Measurements from ENCODE around the gene PPP1CB. TPM values are rescaled to one million over a fixed set of nuclear protein-coding genes. Genes with fewer than 3 reads are reported as not detected.
"Not testable (repeated sequence)": the region's sequence is repeated elsewhere in the genome, so short reads cannot be mapped to it uniquely, and the experiment has no call there.

Gene PPP1CB
- total RNA-seq, 1 experiment from 2014 or later: 141 TPM

DNA sequence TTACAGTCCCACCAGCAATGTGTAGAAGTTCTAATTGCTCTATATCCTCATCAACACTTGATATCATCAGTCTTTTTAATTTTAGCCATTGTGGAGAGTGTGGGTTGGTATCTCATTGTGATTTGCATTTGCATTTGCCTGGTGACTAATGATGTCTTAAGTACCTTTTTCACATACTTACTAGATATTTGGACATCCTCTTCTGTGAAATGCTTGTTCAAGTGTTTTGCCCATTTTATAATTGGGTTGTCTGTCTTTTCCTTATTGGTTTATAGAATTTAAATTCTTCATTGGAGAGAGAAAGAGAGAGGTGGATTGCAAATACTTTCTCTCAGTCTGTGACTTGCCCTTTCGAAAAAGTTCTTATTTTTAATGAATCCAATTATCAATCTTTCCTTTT lies 14.0 kb upstream of the PPP1CB start:
- DNase-seq (ENCODE audit: low spot score): no peak
- in situ Hi-C loops (cut with HindIII; ENCODE audit: low sequenced_read_pairs): no loop called here

DNA sequence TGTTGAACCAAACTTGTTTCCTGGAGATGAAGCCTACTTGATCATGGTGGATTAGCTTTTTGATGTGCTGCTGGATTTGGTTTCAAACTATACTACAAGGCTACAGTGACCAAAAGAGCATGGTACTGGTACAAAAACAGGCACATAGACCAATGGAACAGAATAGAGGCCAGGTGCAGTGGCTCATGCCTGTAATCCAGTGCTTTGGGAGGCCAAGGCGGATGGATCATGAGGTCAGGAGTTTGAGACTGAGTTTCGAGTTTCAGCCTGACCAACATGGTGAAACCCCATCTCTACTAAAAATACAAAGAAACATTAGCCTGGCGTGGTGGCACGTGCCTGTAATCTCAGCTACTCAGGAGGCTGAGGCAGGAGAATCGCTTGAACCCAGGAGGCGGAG lies 9.0 kb upstream of the PPP1CB start:
- DNase-seq (ENCODE audit: low spot score); in situ Hi-C loops (cut with HindIII; ENCODE audit: low sequenced_read_pairs): not testable (repeated sequence)

DNA sequence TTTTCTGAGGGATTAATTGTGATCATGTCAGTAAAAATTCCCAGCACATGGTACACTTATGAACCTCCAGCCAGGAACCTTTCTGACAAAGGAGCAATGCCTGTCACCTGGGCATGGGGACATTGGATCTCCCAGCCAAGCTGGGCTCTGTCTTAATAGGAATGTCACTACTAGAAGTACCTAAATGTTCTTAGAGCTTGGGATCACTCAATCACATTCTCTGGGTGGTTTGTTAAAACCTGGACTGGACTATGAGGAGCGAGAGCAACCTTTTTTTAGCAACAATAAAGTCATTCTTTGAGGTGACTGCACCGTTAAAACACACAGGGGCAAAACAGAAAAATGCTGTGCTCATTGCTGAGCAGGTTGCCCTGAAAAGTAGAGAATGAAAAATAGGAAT lies 6.4 kb upstream of the PPP1CB start:
- no peak for DNase-seq (ENCODE audit: low spot score)
- in situ Hi-C loops (cut with HindIII; ENCODE audit: low sequenced_read_pairs): no loop called here

DNA sequence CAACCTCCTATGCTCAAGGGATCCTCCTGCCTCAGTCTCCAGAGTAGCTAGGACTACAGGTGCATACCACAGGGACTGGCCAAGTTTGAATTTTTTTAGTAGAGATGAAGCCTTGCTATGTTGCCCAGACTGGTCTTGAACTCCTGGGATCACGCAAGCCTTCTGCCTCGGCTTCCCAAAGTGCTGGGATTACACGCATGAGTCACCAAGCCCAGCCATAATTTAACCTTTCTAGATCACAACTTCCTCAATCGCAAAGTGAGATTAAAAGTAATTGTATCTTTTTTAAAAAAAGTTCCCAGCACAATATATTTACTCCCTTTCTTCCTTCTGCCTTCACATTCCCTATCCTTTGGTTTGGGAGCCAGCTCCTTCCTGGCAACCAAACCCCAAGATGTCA lies 5.8 kb upstream of the PPP1CB start:
- DNase-seq (ENCODE audit: low spot score): no peak
- in situ Hi-C loops (cut with HindIII; ENCODE audit: low sequenced_read_pairs): no loop called here

DNA sequence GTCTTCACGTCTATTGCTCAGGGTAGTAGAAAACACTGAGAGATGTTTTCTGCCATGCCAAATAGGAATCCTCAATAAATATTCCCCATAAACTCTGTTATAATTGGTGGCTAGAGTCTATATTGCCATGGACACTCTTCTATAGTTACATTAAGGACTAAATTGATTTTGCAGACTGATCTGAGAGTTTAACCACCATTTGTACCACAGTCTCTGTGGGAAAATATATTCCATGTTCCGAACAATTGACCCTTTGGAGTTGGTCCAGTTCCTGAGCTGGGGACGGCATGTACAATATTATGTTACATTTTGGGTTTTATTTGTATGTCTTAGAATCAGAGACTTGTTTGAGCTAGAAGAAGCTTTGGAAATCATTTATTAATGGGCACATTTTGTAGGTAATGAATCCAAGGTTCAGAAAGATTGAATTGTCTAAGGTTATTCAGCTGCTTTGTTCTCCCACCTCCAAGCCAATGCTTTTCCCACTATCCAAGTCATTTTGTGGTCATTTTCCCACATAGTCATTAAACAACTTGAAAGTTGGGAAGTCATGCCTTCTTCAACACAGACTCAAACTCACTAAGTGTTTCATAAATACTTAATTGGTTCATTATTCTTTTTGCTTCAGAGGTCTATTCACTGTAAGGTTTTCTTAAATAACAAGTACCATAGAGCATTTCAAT lies 5.1 kb upstream of the PPP1CB start:
- in situ Hi-C loops (cut with HindIII; ENCODE audit: low sequenced_read_pairs): no loop called here
- DNase-seq (ENCODE audit: low spot score): no peak

DNA sequence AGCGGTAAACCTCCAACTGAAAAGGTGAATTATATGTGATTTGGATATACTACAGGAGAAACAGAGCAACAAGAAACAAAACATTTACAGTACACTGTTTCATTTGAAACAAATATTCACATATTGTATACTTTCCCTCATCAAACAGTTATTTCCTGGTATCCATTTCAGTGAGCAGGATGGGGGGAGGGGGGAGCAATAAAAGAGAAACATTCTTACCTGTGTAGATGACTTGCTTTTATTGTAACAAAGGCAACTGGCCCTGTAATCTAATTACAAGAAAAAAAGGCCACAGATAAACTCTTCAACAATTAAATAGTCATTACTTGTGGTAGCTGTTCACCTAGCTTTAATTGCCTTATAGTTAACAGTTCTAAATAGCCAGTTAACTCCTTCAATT lies 3.9 kb upstream of the PPP1CB start:
- DNase-seq (ENCODE audit: low spot score): no peak
- in situ Hi-C loops (cut with HindIII; ENCODE audit: low sequenced_read_pairs): no loop called here

DNA sequence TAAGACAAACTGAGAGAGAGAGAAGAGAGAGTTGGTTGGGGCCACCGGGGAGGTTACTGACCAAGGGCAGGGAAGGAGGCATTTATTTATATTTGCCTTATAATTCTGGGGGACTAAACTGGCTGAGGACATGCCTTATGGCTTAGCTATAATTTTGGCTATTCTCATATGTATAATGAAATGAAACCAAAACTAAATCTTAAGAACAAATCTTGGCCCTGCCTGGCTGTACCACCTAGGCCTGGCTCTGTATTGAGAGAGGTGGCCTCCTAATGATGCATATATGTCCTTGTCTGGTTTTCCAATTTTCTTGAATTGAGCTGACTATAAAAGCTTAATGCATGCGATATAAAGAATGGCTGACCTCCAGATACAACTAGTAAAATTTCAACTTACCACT lies 3.5 kb upstream of the PPP1CB start:
- no peak for DNase-seq (ENCODE audit: low spot score)
- in situ Hi-C loops (cut with HindIII; ENCODE audit: low sequenced_read_pairs): no loop called here

DNA sequence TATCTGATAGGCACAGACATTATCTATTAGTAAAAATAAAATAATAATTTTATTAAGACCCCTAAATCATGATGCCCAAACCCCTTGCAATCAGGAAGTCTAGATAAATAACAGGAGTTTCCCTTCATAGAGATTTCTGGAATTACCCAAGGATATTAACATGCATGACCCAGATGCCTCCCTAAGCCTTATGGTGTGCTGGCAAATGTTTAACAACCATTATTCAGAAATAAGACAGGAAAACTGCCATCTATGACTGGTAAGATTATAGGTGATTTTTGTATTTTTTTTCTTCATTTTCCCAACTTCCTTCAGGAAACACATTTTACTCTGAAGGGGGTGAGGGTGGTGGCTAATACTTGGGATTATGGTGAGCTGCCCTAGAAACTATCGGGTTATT lies 2.7 kb upstream of the PPP1CB start:
- in situ Hi-C loops (cut with HindIII; ENCODE audit: low sequenced_read_pairs): no loop called here

DNA sequence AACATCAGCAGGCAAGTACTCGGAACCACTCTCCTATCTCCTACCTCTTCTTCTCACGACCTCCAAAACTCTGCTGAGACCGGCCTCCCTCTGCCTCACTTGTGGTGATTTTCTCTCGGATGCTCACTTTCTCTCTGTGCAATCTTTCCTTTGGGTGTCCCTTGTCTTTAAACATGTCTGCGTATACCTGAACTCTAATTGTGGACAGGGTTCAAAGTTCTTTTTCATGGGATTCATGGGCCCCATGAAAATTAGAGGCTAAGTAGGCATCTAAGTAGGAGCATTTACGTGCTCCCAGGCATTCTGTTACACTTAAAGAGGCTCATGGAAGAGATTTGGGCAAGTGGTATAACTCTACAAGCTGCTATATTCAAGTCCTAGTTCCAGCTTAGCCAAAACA lies 2.1 kb upstream of the PPP1CB start:
- in situ Hi-C loops (cut with HindIII; ENCODE audit: low sequenced_read_pairs): no loop called here
- DNase-seq (ENCODE audit: low spot score): no peak

More for the DNA sequence above, 2.7 kb upstream of the PPP1CB start:
- no peak for DNase-seq (ENCODE audit: low spot score)

DNA sequence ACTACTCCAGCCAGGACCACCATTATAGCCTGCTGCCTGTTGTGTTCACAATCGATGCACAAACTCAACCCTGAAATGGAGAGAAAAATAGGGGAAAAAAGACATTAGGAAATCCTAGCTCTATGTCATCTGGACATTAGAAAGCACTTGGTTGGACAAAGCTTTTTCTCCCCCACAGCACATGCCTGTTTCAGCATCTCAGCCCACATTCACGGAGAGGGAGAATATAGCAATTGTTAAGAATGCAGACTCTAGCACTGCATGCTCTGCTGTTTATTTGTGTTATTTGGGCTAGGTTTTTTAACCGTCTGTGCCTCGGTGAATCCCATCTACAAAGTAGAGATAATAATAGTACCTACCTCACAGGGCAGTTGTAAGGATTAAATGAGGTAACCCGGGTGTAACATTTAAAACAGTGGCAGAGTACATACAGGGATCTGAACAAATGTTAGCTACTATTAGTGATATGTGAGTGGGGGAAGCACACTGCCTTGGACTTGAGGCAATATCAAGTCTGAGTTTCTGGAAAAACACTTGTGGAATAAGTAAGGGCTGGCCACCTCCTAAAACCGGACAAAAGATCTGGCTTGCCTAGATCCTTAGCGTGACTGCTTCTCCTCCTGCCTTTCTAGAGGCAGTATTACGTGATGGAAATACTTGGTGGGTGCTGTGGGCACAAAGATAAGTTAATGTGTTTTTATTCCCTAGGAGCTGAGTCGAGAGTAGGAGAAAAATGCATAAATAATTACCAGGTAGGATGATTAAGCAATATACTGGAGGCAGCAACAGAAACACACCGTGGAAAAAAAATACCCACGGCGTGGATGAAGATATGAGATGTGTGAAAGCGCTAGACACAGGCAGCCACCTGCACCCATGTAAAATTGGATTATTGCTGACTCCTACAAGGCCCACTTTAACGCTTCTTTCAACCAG lies 1.0 kb upstream of the PPP1CB start:
- DNase-seq (ENCODE audit: low spot score): peak; percentile 60
- in situ Hi-C loops (cut with HindIII; ENCODE audit: low sequenced_read_pairs): no loop called here

DNA sequence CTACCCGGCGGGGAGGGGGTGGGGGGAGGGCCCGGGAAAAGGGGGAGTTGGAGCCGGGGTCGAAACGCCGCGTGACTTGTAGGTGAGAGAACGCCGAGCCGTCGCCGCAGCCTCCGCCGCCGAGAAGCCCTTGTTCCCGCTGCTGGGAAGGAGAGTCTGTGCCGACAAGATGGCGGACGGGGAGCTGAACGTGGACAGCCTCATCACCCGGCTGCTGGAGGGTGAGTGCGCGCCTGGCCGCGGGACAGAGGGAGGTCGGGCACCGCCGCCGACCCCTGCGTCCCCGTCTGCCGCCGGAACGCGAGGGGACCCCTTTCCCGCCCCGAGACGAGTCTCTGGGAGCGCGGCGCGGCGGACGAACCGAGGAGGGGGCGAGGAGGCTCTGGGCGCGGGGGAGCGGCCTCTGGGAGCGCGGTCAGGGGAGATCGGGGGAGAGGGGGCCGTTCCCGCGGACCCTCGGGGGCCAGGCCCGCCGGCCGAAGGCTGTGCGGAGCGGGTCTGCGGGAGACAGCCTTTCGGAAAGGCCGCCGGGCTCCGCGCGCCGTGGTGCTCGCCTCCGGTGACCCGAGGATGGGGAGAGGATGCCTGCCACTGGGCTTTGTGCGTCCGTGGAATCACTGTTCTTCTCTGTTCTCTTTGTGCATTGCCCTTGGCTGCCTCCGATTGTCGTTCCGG lies 463 bp downstream of the PPP1CB start:
- in situ Hi-C loops (cut with HindIII; ENCODE audit: low sequenced_read_pairs): no loop called here

DNA sequence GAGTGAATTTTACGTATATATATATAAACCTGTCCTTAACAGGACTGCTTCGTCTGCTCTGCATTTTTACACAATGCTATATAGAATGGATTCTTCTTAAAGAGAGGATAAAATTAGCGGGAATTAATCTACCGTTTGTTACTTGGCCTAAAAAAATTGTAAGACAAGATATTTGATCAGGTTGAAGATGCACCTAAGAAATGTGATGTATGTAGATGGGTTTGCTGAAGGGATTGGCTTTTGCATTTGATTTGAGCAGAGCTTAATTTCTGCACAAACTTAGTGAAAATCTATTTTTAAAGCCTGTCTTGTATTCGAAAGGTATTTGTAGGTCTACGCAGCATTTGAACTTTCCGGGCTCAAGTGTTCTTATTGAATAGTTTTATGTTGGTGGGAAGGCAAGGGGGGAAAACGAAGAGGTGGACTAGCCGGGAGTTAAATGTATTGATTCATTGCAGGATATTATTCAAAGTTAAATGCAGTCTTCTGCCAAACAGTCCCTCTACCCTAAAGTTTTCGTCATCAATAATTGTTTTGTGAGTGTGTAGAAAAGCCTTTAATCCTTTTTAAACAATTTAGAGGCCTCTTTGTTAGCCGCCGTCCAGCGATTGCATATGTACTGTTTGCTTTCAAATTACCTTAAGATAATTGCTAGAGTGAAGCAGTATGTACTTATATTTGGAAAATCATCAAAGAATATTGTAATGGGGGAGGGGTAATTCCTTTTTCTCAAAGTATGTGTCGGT lies 1.2 kb downstream of the PPP1CB start:
- in situ Hi-C loops (cut with HindIII; ENCODE audit: low sequenced_read_pairs): no loop called here
- no peak for DNase-seq (ENCODE audit: low spot score)

More for the DNA sequence above, 463 bp downstream of the PPP1CB start:
- DNase-seq (ENCODE audit: low spot score): peak; percentile 58

DNA sequence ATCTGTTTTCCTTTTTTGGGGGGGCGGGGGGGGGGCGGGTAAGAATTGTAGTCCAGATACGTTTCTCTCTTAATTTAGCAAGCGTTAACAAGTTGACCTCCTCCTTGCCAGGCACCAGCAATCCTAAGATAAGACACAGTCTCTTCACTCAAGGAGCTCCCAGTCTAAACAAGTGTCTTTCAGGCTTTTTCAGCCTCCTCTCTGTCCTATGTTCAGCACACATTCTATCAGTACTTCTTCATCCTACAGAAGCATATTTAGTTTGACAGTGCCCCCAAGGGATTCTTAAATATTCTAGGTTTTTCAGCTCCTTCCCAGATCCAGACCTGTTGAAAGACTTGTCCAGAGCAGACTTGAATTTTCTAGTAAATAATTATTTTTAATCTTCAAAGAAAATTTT lies 2.7 kb downstream of the PPP1CB start:
- in situ Hi-C loops (cut with HindIII; ENCODE audit: low sequenced_read_pairs): no loop called here
- no peak for DNase-seq (ENCODE audit: low spot score)

DNA sequence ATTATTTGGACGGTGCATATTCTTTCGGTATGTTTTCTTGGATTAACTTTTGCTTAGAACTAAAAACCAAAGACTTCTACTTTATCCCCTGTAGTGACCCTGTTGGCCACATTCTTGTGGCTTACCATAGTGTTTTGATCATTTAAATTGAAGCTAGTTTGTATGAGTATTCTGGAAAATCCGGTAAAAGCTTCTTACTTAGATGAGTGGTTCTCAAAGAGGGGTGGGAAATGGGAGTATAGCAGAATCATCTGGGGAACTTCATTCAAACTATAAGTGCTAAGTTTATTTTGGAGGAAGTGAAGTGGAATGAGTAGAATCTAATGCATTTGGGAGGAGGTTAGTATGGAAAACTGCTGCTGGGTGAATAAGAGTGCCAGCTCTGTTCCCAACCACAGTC lies 3.8 kb downstream of the PPP1CB start:
- DNase-seq (ENCODE audit: low spot score): no peak
- in situ Hi-C loops (cut with HindIII; ENCODE audit: low sequenced_read_pairs): no loop called here

DNA sequence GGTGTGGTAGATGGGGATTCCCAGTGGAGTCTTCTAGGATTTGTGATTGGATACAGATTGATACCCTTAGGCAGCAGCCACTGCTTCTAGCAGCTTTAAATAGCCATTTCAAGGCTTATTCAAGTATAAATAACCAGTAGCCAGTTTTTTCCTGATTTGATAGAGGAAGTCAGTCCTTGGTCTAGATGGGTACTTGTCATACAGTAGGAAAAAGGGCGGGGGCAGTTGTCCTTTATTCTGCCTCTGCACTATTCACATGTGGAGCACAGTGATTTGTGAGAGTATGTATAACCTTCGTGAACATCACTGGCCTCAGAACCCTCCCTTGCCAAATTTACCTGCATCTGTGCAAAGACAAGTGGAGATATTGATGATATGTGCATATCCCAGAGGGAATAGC lies 6.8 kb downstream of the PPP1CB start:
- in situ Hi-C loops (cut with HindIII; ENCODE audit: low sequenced_read_pairs): no loop called here
- DNase-seq (ENCODE audit: low spot score): no peak

DNA sequence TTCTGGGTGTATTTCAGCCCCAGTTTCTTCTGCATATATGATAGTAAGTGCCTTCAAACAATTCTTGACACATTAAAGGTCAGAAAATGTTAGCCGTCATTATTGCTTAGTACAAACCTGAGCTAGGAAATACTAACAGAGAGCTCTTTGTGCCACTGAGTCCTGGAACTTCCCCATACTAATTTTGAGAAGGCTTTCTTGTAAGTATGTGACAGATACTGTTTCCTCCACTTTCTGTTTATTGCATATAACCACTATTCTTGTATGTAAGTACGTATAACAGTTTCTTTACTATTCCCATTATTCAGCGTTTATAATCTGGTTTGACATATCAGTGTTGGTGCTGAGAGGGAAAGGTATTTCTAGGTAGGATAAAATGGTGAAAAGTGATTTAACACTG lies 9.8 kb downstream of the PPP1CB start:
- in situ Hi-C loops (cut with HindIII; ENCODE audit: low sequenced_read_pairs): no loop called here
- no peak for DNase-seq (ENCODE audit: low spot score)

DNA sequence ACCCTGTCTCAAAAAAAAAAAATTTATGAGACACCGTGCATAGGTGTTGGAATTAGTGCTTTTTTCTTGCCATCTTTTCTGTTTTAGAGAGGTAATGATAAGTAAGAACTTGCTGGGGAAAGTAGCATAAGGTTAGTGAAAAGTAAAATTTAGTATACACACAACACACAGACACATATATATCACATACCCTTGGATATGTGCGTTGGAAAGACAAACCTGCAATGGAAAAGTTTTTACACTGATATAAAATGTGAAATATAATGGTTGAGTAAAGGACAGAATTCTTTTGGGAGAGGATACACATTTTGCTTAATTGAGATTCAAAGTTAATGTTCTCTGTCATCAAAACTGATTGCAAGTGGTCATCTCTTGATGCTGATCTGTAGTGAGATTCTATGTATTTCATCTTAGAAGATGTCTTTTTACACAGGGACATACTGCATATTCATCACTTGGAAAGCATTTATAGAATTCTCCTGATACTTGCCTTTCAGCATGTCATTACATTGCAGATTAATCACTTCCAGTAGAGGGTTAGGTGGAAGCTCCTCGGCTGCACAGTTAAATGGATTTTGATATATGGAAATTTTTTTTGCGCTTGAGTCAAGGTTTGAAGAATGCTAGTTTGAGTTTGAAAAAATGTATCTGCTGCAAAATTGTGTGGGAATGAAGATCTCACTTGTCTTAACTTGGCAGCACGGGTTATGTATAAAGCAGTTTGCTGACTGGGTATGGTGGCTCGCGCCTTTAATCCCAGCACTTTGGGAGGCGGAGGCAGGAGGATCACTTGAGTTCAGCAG lies 13.5 kb downstream of the PPP1CB start:
- in situ Hi-C loops (cut with HindIII; ENCODE audit: low sequenced_read_pairs): no loop called here
- no peak for DNase-seq (ENCODE audit: low spot score)

DNA sequence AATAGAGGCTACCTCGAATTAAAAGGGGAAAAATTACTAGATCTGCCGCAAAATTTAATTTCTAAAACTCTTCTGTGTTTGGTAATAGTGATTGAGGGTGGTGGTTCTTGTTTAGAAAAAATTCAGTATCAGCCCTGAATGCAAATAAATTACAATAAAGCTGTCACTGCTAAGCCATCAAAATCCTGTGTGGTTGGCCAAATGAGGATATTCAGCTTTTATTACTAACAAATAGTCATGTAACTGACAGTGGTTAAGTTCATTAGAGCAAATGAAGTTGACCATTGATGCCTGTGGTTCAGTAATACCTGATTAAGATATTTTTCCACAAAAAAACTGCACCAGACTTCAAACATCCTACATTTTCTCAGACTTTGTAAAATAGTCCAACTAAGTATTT lies 14.4 kb downstream of the PPP1CB start:
- in situ Hi-C loops (cut with HindIII; ENCODE audit: low sequenced_read_pairs): no loop called here
- no peak for DNase-seq (ENCODE audit: low spot score)

DNA sequence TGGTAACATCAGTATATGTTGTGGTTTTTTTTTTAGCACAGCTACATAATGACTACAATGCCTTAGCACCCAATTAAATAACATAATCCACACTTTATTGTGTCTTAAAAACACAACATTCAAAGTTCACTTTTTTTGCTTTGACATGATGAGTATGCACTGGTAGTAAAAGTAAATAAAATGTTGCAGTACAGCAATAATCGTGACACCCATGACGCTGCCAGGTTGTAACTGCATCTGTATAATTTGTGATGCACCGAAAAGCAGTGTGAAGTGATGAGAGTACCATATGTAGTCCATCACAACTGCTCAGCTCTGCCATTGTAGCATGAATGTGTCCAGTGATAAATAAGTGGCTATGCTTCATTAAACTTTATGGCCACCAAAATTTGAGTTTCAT lies 15.7 kb downstream of the PPP1CB start:
- in situ Hi-C loops (cut with HindIII; ENCODE audit: low sequenced_read_pairs): no loop called here
- DNase-seq (ENCODE audit: low spot score): no peak

All from G401 (cell line).